Astrocyte (in vitro differentiated cells and primary cell): ENCODE measurements around the gene ZNF408.

Experiments
- CTCF ChIP-seq: IDR thresholded peaks from 2 replicates; pipeline ENCODE4 v1.5.1; 2011; ENCODE audit warnings: low read depth, mild to moderate bottlenecking, inconsistent platforms, low read length, moderate library complexity; ENCODE audit not compliant: insufficient read depth
- EZH2 ChIP-seq: IDR thresholded peaks from 2 replicates; pipeline ENCODE4 v1.6.1; 2012; ENCODE audit warnings: mild to moderate bottlenecking, low read length, inconsistent platforms; ENCODE audit not compliant: insufficient read depth

DNA sequence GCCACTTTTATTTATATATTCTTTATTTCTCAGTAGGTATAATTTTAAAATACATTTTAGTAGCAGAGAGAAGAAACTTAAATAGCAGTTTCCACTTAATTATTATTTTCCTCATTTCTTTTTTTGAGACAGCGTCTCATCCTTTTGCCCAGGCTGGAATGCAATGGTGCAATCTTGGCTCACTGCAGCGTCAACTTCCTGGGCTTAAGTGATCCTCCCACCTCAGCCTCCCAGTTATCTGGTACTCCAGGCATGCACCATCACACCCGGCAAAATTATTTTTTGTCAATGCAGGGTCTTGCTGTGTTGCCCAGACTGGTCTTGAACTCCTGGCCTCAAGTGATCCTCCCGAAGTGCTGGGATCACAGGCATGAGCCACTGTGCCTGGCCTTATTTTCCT is 45.2 kb upstream of the ZNF408 start:
- TF ChIP-seq CTCF = no peak
- no peak for TF ChIP-seq EZH2
